GM21825 (cell line): ENCODE data around the gene NR2C2.

Source experiments
- ATAC-seq: cut with Tn5 transposase; IDR thresholded peaks from one replicate; pipeline ENCODE4 v1.9.1; 2021; ENCODE audit warnings: mild to moderate bottlenecking, moderate library complexity; ENCODE audit not compliant: unreplicated experiment

Gene NR2C2

GRCh38 chr3:15014606-15015328 is 67.4 kb downstream of the NR2C2 start:
- ATAC-seq = no peak

DNA sequence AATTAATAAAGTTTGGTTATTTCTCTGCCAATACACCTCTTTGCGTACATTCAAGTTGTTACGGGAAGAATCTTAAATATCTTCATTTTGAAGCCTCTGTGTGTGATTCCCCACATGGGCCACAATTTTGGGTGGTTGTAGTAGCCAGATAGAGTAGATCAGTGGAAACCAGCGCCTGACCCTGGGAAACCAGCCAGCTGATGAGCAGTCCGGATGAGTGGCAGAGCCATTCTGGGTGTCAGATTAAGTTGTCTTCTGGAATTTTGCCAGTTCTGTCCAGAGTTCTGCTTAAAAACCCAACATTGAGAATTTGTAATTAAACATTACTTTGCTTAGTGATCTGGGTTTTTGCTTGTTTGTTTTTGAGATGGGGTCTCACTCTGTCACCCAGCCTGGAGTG is 68.1 kb downstream of the NR2C2 start:
- ATAC-seq = no peak

DNA sequence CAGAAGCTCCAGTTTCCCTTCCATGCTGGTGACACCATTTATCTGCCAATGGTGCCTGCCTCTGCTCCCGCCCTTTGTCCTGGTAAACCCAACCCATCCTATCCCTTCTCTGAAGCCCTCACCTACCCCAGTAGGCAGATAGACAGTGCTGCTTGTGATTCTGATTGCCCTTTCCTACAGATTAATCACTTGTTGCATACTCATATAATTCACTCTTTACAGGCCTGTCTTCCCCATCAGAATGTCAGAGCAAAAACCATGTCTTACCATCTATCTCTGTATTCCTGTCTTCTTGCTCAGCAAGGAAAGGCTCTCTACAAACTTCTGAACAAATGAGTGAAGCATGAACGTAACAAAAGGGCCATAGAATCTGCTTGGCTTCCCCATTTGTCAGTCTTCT is 69.8 kb downstream of the NR2C2 start:
- no peak for ATAC-seq

- no peak for ATAC-seq
Measured at GRCh38 chr3:15023249-15023648, 75.9 kb downstream of the NR2C2 start.

- no peak for ATAC-seq
Measured at GRCh38 chr3:15023719-15024118, 76.3 kb downstream of the NR2C2 start.

DNA sequence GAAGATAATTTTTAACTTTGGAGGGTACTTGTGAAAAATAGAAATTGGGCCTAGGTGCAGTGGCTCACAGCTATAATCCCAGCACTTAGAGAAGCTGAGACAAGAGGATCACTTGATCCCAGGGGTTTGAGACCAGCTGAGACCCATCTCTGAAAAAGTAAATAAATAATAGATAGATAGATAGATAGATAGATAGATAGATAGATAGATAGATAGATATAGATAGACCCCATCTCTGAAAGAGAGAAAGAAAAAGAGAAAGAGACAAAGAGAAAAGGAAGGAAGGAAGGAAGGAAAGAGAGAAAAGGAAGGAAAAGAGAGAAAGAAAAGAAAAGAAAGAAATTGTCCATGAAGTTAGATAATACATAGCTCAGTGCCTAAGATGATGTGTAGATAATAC is 82.2 kb downstream of the NR2C2 start:
- no peak for ATAC-seq

- no peak for ATAC-seq
Measured at GRCh38 chr3:15032650-15033049, 85.3 kb downstream of the NR2C2 start.

DNA sequence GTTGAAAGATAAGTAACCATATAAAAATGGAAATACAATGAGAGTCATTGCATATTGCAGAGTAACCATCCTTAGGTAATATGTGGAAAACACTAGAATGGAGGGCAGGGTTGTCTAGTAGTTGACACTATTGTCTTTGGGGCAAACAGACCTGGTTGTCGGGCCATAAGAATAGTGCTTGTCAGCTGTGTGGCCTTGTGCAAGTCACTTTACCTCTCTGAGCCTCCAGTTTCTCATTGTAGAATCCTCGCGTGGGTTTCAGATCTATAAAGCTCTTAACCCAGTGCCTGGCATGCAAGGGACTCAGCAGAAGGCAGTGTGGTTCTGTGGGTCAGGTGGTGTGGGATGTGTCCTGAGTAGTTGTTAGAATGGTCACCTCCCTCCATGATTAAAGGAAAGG is 85.7 kb downstream of the NR2C2 start:
- ATAC-seq = no peak

DNA sequence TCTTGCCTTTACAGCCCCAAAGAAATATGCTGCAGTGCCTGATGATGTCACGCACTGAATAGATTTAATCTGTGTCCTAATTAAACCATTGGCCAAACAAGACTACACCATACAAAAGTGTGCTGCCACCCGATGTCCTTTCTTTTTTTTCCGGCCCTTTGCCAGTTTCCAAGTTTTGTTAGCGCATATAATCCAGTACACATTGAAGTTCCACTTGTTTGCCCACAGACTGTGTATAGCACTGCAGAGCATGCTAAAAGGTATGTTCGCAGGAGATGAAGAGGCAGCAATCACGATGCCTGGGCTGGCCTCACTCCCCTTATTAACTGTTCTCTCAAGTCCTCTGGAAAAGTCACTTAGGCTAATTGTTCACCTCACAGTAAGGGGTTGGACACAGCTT is 90.9 kb downstream of the NR2C2 start:
- no peak for ATAC-seq

- no peak for ATAC-seq
Measured at GRCh38 chr3:15040844-15041243, 93.5 kb downstream of the NR2C2 start.

DNA sequence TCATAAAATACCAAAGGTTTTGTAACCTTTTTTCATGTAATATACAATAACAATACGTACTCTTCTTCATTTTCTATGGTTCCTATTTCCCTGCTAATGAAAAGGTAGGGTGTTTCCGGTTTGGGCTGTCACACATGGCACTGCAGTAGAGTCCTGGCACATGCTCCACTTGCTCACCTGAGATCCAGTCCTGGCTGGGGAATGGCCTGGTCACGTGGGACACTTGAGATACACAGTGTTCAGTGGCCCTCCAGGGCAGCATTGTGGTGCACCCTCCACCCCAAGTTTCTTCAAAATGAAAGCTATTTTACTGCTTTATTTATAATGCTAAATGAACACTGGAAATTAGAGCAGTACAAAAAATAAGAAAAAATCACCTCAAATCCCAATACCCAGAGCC is 94.6 kb downstream of the NR2C2 start:
- no peak for ATAC-seq

- no peak for ATAC-seq
Measured at GRCh38 chr3:15042936-15043335, 95.6 kb downstream of the NR2C2 start.

DNA sequence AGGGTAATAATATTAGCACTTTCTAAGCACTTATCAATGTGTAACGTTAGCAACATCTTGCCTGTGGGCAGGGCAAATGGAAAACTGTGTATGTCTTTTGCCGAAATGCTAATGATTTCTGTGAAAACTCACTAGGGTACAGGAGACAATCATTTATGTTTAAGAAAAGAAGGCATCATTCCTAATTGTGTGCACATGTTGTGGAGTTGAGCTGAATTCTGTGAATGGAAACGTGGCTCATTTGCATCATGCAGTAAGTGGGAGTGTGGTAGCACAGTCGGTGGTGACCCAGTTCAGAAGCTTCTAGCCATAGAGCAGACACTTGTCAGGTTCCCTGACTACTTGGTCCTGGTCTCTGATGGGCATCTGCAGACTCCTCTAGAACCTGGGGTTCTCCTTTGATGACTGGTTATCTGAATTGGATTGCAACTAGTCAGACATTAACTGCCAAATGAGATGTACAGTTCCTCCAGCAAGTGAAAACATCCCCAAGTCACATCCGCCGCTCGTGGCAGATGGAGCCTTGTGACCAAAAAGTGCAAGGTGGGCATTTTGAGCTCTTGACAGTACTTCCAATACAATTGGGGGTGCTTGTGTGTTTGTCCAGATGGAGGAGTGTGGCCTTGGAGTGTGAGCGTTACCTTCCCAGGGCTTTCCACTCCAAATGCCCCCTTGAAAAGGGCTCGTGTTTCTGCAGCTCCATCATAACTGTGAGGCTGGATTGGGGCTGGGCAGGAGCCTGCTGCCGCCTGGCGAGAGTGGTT is 96.2 kb downstream of the NR2C2 start:
- ATAC-seq = no peak

DNA sequence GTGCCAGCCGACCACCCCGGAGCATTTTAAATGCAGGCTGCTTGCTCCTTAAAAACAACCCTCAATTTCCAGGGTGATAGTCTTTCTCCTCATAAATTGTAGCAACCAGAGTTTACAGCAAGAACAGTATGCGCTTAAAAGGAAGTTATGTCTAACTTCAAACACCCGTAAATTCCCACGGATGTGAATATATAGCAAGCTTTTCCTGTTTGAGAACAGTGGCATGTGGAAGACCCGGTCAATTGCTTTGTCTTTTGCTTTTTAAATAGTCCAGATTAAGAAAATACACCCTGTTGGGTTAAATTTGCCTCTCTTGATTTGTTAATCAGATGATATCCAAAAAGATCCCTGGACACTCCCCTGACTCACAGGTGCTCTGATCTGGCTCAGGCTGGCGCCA is 96.9 kb downstream of the NR2C2 start:
- no peak for ATAC-seq

DNA sequence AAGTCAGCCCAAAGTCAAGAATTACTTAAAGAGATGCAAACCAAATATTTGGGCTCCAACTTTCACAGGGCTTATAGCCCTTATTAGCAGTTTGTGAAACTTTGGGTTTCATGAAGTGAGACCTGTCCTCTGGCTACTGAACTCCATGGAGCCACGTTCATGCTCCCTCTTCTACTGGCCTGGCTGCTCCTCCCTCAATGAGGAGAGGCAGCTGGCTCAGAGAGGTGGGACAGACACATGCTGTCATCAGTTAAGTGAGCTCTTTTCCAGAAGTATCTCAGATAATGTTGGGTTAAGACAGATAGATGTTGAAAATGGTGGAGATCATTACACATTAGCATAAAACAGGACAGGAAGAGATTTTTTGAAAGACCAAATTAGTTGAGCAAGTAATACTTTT is 98.3 kb downstream of the NR2C2 start:
- no peak for ATAC-seq

GRCh38 chr3:15049584-15049983 is 102.2 kb downstream of the NR2C2 start:
- no peak for ATAC-seq

- peak; percentile 75 for ATAC-seq
Measured at GRCh38 chr3:15050405-15051092, 103.2 kb downstream of the NR2C2 start.

DNA sequence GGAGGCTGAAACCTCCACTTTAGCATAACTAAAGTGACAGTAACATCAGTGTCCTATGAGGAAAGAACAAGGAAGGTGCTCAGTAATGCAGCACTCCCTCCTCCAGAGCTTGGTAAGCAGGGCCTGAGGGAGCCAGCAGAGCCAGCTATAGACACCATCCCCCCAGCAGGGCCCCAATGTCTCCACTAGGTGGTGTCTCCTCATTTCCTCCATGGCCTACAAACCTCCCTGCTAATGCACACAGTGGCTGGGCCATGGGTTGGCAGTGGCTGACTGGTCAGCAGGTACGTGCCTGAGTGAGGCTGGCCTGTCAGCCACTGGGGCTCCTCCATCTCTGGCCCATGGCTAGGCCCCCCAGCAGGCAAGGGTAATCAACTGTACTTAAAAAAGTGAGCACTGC is 104.1 kb downstream of the NR2C2 start:
- peak; percentile 53 for ATAC-seq

- no peak for ATAC-seq
Measured at GRCh38 chr3:15052335-15053242, 105.2 kb downstream of the NR2C2 start.

- ATAC-seq = no peak
Measured at GRCh38 chr3:15053541-15053940, 106.2 kb downstream of the NR2C2 start.

GRCh38 chr3:15055019-15055557 is 107.7 kb downstream of the NR2C2 start:
- ATAC-seq = no peak
